Activated T-helper 1 cell treated with anti-CD3 and anti-CD28 coated beads, Interleukin-12 subunit alpha, Interleukin-12 subunit beta, Interleukin-2, Interleukin-4 antibody, amounts not matched to agents 30 ng/mL and 10 ng/mL and 1 ng/mL, durations not matched to agents 14 hours and 24 hours and 36 hours (primary cell): ENCODE measurements around the gene DAND5. TPM values are rescaled to one million over a fixed set of nuclear protein-coding genes. Genes with fewer than 3 reads are reported as not detected.
"Not testable (repeated sequence)": the region's sequence is repeated elsewhere in the genome, so short reads cannot be mapped to it uniquely, and the experiment has no call there.

Source experiments
- DNase-seq: peaks from one replicate; pipeline ENCODE4 v3.0.0; 2021; ENCODE audit warnings: low spot score
- H3K27ac Mint-ChIP-seq: one replicate; pipeline ENCODE4 v1.8.0; 2021; ENCODE audit warnings: mild to moderate bottlenecking, mixed read lengths
- H3K27me3 Mint-ChIP-seq: one replicate; pipeline ENCODE4 v1.8.0; 2022; ENCODE audit warnings: mild to moderate bottlenecking, moderate library complexity, mixed read lengths; ENCODE audit not compliant: insufficient read depth
- H3K36me3 Mint-ChIP-seq: one replicate; pipeline ENCODE4 v1.8.0; 2021; ENCODE audit warnings: low read depth, mixed read lengths
- H3K4me1 Mint-ChIP-seq: one replicate; pipeline ENCODE4 v1.8.0; 2021; ENCODE audit warnings: low read depth, mixed read lengths
- H3K4me3 Mint-ChIP-seq: one replicate; pipeline ENCODE4 v1.8.0; 2021; ENCODE audit warnings: mild to moderate bottlenecking, moderate library complexity, mixed read lengths
- H3K9me3 Mint-ChIP-seq: one replicate; pipeline ENCODE4 v1.8.0; 2021; ENCODE audit warnings: mixed read lengths
- intact Hi-C: fragments of 100-400 bp; cut with micrococcal nuclease; formaldehyde crosslinking; loops from one replicate; pipeline ENCODE4 v1.15.1; 2024
- total RNA-seq: library from RNA; stranded (reverse); gene quantifications from 2 replicates; pipeline ENCODE4 v1.2.3, GENCODE V29; 2022

DAND5 gene
- total RNA-seq, 1 donor from 2014 or later = 0.10 TPM

DNA sequence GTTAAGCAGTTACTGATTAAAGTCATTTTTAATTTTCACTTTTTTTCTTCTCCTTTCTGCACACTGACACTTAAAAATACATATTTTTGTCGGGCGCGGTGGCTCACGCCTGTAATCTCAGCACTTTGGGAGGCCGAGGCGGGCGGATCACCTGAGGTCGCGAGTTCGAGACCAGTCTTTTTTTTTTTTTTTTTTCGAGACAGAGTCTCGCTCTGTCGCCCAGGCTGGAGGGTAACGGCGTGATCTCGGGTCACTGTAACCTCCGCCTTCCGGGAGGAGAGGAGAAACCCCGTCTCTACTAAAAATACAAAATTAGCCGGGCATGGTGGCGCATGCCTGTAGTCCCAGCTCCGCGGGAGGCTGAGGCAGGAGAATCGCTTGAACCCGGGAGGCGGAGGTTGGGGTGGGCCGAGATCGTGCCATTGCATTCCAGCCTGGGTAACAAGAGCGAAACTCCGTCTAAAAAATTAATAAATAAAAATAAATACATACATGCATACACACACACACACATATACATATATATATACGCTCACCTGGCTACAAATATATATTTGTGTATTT lies 11.9 kb upstream of the DAND5 start:
- not testable (repeated sequence) for DNase-seq

DNA sequence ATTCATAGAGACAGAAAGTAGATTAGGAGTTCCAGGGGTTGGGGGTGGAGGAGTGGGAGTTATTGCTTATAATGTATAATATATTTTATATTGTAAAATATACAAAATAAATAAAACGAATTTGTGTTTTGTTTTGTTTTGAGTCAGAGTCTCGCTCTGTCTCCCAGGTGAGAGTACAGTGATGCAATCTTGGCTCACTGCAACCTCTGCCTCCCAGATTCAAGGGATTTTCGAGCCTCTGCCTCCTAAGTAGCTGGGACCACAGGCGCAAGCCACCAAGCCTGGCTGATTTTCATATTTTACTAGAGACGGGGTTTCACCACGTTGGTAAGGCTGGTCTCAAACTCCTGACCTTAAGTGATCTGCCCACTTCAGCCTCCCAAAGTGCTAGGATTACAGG lies 9.9 kb upstream of the DAND5 start:
- DNase-seq = no peak
- Mint-ChIP-seq H3K27ac (no peak overlapping the region), H3K4me3 (no peak overlapping the region), H3K27me3 (peaks cover 5% of the 10 kb centered on the region), H3K9me3 (no peaks in the 10 kb centered on the region), H3K4me1 (peaks cover 19% of the 10 kb centered on the region), H3K36me3 (peaks cover 7% of the 10 kb centered on the region)
- intact Hi-C loops = no loop called here

More for the DNA sequence above, 11.9 kb upstream of the DAND5 start:
- H3K4me3 Mint-ChIP-seq = peak overlapping the region; percentile 92
- H3K27me3 Mint-ChIP-seq, H3K9me3 Mint-ChIP-seq: not testable (repeated sequence)
- peaks cover 27% of the 10 kb centered on the region for H3K4me1 Mint-ChIP-seq
- H3K36me3 Mint-ChIP-seq = peaks cover 16% of the 10 kb centered on the region
- intact Hi-C loops = loop anchor here (1.0 to 2.0 kb wide), 2 partner anchors 8 to 67 kb away; partner anchors contain the start of gene GCDH
- peak overlapping the region; percentile 90 for H3K27ac Mint-ChIP-seq

DNA sequence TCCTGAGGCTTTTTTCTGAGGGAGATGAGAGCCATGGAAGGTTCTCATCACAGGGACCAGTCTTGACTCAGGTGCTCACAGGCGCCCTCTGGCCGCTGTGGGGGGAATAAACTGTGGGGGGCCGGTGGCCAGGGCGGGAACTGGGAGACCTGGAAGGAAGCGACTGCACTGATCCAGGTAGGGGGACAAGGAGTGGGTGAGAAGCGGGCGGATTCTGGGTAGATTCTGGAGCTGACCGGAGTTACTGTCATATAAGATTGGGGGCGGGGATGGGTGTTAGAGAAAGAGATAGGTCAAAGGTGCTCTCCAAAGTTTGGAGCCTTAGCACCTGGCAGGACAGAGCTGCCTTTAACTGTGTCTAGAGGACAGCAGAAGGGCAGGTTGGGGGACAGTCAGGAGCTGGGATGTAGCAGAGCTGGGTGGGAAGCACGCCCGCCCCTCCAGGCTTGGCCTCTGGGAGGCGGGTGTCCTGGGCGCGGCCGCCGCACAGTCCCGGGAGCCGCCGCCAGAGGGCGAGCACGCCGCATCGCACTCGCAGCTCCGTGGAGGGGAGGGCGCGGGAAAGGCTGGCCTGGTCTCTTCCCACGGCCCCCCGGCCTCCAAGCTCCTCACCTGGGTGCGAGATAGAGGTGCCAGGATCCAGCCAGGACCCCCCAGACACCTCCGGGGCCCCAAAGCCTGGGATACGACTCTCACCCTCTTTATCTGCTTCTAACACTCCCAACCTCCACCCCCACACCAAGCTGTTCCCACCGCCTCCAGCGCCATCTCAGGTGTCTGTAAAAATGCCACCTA lies 4.2 kb upstream of the DAND5 start:
- peak overlapping the region; percentile 84 for H3K4me3 Mint-ChIP-seq
- peak overlapping the region; percentile 84 for H3K27ac Mint-ChIP-seq
- H3K4me1 Mint-ChIP-seq = peaks cover 16% of the 10 kb centered on the region
- no peaks in the 10 kb centered on the region for H3K36me3 Mint-ChIP-seq
- DNase-seq = peak; percentile 75
- H3K27me3 Mint-ChIP-seq = peaks cover 5% of the 10 kb centered on the region
- H3K9me3 Mint-ChIP-seq = no peaks in the 10 kb centered on the region
- intact Hi-C loops = loop anchor here (1.0 to 2.0 kb wide), 5 partner anchors 8 to 128 kb away; partner anchors contain the start of gene GADD45GIP1

DNA sequence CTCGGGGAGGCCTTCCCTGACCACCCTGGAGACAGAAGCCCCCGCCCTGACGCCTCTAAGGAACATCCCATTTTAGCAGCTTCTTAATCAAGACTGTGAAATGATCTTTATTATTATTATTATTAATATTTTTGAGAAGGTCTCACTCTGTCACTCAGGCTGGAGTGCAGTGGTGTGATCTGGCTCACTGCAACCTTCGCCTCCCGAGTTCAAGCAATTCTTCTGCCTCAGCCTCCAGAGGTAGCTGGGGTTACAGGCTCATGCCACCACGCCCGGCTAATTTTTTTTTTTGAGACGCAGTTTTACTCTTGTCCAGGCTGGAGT lies 3.6 kb upstream of the DAND5 start:
- no peak overlapping the region for H3K27ac Mint-ChIP-seq
- no peaks in the 10 kb centered on the region for H3K36me3 Mint-ChIP-seq
- no peak for DNase-seq
- intact Hi-C loops = loop anchor here (1.0 to 2.0 kb wide), 5 partner anchors 8 to 128 kb away; partner anchors contain the start of gene GADD45GIP1
- H3K4me3 Mint-ChIP-seq = peak overlapping the region; percentile 58
- peaks cover 7% of the 10 kb centered on the region for H3K27me3 Mint-ChIP-seq
- no peaks in the 10 kb centered on the region for H3K9me3 Mint-ChIP-seq
- peaks cover 19% of the 10 kb centered on the region for H3K4me1 Mint-ChIP-seq

DNA sequence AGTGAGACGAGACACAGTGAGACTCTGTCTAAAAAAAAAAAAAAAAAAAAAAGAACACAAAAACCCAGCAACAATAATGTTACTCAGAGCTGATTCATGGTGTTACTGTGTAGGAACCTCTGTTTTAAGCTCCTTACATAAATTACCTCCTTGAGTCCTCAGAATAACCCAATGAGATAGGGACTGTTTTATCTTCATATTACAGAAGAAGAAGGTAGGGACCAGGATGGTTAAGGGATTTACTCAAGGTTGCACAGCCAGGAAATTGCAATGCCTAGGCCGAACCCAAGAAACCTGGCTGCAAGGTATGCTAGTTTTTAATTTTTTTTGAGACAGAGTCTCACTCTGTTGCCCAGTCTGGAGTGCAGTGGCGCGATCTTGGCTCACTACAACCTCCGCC lies 1.5 kb upstream of the DAND5 start:
- Mint-ChIP-seq H3K27me3 (peaks cover 7% of the 10 kb centered on the region), H3K9me3 (no peaks in the 10 kb centered on the region), H3K27ac (no peak overlapping the region), H3K4me3 (no peak overlapping the region), H3K36me3 (no peaks in the 10 kb centered on the region), H3K4me1 (peaks cover 19% of the 10 kb centered on the region)
- intact Hi-C loops = no loop called here
- DNase-seq = no peak

DNA sequence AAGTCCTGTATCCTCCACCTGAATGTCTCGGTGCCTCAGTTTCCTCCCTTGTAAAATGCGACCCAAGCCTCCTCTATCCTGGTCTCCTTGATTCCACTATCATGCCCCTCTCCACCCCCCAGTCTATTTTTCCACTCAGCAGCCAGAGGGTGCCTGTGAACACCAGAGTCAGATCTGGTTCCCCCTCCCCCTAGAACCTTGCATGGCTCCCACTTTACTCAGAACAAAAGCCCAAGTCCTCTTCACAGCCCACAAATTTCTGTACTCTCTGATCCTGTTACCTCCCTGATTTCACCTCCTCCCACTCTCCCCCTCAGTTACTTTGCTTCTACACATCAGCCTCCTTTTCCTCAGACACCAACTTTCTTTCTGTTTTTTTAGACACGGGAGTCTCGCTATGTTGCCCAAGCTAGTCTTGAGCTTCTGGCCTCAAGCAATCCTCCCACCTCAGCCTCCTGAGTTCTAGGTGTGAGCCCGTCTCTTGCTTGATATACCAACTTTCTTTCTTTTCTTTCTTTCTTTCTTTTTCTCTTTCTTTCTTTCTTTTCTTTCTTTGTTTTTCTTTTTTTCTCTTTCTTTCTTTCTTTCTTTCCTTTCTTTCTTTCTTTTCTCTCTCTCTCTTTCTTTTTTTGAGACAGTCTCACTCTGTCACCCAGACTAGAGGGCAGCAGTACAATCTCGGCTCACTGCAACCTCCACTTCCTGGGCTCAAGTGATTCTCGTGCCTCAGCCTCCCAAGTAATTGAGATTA lies 869 bp downstream of the DAND5 start:
- Mint-ChIP-seq H3K4me3 (no peak overlapping the region), H3K4me1 (peaks cover 13% of the 10 kb centered on the region), H3K36me3 (no peaks in the 10 kb centered on the region), H3K27ac (no peak overlapping the region), H3K27me3 (peaks cover 5% of the 10 kb centered on the region), H3K9me3 (no peaks in the 10 kb centered on the region)
- intact Hi-C loops = no loop called here
- DNase-seq = no peak

DNA sequence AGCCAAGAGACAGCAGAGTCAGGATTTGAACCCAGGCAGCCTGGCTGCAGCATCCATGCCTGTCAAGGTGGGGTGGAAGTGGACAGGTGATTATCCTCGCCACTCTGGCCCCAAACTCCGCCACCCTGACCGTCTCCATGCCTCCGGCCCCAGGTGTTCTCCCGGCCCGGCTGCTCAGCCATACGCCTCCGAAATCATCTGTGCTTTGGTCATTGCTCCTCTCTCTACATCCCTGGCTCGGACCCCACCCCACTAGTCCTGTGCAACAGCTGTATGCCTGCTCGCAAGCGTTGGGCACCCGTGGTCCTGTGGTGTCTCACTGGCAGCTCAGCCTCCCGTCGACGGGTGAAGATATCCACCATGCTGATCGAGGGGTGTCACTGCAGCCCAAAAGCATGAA lies 3.9 kb downstream of the DAND5 start:
- peaks cover 16% of the 10 kb centered on the region for H3K27me3 Mint-ChIP-seq
- intact Hi-C loops = no loop called here
- no peaks in the 10 kb centered on the region for H3K36me3 Mint-ChIP-seq
- DNase-seq = no peak
- H3K4me1 Mint-ChIP-seq = peaks cover 7% of the 10 kb centered on the region
- no peak overlapping the region for H3K4me3 Mint-ChIP-seq
- no peaks in the 10 kb centered on the region for H3K9me3 Mint-ChIP-seq
- H3K27ac Mint-ChIP-seq = no peak overlapping the region

DNA sequence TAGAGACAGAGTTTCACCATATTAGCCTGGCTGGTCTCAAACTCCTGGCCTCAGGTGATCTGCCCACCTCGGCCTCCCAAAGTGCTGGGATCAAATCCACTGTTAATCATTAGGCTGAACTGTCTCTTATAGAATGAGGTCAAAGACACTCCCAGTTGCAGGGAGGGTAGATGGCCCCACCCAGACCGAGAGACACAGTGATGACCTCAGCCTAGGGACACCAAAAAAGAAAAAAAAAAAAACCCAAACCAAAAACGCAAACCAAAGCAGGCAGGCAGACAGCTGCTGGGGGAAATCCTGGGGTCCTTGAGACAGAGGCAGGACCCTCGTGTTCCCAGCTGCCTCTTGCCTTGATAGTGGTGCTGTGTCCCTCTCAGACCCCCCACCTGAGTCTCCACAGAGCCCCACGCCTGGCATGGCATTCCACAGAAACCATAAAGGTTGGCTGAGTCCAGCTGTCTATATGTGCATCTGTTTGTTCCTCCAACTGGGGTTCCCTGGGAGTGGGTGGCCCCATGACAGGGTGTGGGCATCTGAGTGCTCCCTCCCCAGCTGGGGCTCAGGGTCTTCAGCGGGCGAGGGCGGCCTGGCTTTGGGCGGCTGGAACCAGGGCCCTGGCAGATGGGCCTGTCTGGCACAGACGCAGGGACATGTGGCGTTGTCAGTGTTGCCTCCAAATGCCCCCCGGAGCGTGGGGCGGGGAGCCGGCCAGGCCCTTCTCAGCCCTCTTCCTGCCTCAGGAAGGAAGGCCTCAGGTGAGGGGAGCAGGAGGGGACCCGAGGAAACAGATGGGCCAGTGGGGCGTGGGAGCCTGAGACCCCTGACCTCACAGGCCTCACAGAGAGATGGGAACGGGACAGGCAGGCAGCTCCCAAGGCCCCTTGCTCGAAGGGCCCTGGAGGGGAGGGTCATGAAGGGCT lies 5.2 kb downstream of the DAND5 start:
- H3K4me3 Mint-ChIP-seq = no peak overlapping the region
- no peak for DNase-seq
- no peaks in the 10 kb centered on the region for H3K36me3 Mint-ChIP-seq
- peaks cover 7% of the 10 kb centered on the region for H3K4me1 Mint-ChIP-seq
- no peak overlapping the region for H3K27ac Mint-ChIP-seq
- intact Hi-C loops = loop anchor here (5.0 kb wide), 1 partner anchor 613 kb away; no protein-coding TSS in a partner anchor
- no peaks in the 10 kb centered on the region for H3K9me3 Mint-ChIP-seq
- peaks cover 16% of the 10 kb centered on the region for H3K27me3 Mint-ChIP-seq

DNA sequence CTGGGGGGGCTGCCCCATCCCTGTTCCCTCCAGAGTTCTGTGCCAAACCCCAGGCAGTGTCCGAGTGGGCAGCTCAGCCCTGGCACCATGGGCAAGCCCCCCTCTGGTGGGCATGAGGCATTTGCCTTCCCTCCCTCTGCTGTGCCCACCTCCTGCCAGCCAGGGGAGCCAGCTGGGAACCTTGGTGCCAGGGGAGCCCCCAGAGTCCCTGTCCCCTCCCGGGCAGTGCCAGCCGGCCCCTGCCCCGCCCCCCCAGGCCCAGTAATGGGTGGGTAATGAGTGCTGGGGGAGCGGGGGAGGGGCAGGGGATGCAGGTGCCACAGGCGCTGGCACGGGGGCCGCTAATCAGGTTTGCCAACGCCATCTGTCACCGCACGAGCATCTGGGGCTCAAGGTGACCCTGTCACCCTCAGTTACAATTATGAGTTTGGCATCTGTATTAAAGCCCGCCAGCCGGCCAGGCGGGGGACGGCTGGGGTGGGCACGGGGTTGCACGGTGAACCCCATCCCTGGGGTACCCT lies 5.9 kb downstream of the DAND5 start:
- Mint-ChIP-seq H3K4me3 (no peak overlapping the region), H3K27ac (no peak overlapping the region), H3K27me3 (peaks cover 15% of the 10 kb centered on the region), H3K36me3 (no peaks in the 10 kb centered on the region), H3K9me3 (no peaks in the 10 kb centered on the region), H3K4me1 (peaks cover 2% of the 10 kb centered on the region)
- no peak for DNase-seq
- intact Hi-C loops = loop anchor here (5.0 kb wide), 1 partner anchor 612 kb away; no protein-coding TSS in a partner anchor

DNA sequence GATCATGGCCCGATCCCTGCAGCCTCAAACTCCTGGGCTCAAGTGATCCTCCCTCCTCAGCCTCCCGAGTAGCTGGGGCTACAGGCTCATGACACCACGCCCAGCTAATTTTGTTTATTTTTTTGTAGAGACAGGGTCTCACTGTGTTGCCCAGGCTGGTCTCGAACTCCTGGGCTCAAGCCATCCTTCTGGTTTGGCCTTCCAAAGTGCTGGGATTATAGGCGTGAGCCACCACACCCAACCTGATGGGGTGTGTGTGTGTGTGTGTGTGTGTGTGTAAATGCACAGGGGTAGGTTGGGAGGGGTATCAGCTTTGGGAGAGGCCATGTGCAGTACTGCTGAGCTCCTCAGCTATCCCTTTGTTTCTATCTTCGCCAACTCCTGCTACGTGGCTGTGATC lies 6.7 kb downstream of the DAND5 start:
- H3K4me1 Mint-ChIP-seq, H3K9me3 Mint-ChIP-seq, H3K36me3 Mint-ChIP-seq, H3K4me3 Mint-ChIP-seq, DNase-seq, H3K27ac Mint-ChIP-seq: not testable (repeated sequence)
- peaks cover 15% of the 10 kb centered on the region for H3K27me3 Mint-ChIP-seq
- intact Hi-C loops = loop anchor here (5.0 kb wide), 1 partner anchor 611 kb away; no protein-coding TSS in a partner anchor

DNA sequence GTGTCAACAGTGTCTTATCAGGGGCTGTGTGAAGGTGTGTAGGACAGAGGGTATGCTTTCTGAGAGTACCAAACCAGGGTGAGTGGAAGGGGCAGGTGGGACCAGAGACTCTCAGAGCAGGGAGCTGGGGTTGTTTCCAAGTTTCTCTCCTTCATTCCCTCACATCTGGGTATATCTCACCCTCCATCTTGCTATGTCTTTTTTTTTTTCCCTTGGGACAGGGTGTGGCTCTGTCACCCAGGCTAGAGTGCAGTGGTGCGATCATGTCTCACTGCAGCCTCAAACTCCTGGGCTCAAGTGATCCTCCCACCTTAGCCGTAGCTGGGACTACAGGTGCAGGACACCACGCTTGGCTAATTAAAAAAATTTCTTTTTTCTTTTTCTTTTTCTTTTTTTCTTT lies 10.6 kb downstream of the DAND5 start:
- Mint-ChIP-seq H3K27me3 (peaks cover 14% of the 10 kb centered on the region), H3K27ac (no peak overlapping the region), H3K36me3 (no peaks in the 10 kb centered on the region), H3K4me3 (no peak overlapping the region), H3K9me3 (no peaks in the 10 kb centered on the region), H3K4me1 (no peaks in the 10 kb centered on the region)
- DNase-seq = no peak
- intact Hi-C loops = loop anchor here (2.0 to 5.0 kb wide), 2 partner anchors 15 to 607 kb away; no protein-coding TSS in a partner anchor

DNA sequence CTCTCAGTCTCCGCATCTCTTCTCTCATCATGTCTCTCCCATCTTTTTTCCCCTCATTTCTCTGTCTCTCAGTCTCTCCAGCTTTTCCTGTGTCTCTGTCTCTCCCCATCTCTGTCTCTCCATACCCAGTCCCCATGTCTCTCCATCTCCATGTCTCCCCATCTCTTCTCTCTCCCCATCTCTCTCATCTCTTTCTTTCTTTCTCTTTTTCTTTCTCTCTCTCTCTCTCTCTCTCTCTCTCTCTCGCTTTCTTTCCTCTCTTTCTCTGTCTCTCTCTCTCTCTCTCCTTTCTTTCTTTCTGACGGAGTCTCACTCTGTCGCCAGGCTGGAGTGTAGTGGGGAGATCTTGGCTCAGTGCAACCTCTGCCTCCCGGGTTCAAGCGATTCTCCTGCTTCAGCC lies 13.3 kb downstream of the DAND5 start:
- intact Hi-C loops = loop anchor here (1.0 to 2.0 kb wide), 4 partner anchors 30 to 111 kb away; no protein-coding TSS in a partner anchor
- no peaks in the 10 kb centered on the region for H3K36me3 Mint-ChIP-seq
- no peak overlapping the region for H3K27ac Mint-ChIP-seq

More for the DNA sequence above, 13.3 kb downstream of the DAND5 start:
- H3K9me3 Mint-ChIP-seq = no peaks in the 10 kb centered on the region
- no peak for DNase-seq
- no peaks in the 10 kb centered on the region for H3K4me1 Mint-ChIP-seq
- peaks cover 11% of the 10 kb centered on the region for H3K27me3 Mint-ChIP-seq
- H3K4me3 Mint-ChIP-seq = no peak overlapping the region
